GM21723 (cell line): Measurements from ENCODE around the gene TMF1.
A peak's percentile ranks its signal among the peaks of the same experiment; 100 is the strongest.

Source experiments
- ATAC-seq: cut with Tn5 transposase; IDR thresholded peaks from one replicate; pipeline ENCODE4 v1.9.1; 2021; ENCODE audit warnings: mild to moderate bottlenecking, moderate library complexity; ENCODE audit not compliant: unreplicated experiment

The TMF1 gene

GRCh38 chr3:68977486-68978167 is 74.5 kb downstream of the TMF1 start:
- ATAC-seq: no peak

GRCh38 chr3:68974711-68975110 is 77.4 kb downstream of the TMF1 start:
- no peak for ATAC-seq

GRCh38 chr3:68973639-68974038 is 78.5 kb downstream of the TMF1 start:
- ATAC-seq: no peak

- peak; percentile 86 for ATAC-seq
Observed at GRCh38 chr3:68972358-68972979, 79.7 kb downstream of the TMF1 start.
